H9 (cell line): ENCODE data around the gene BCKDHA. TPM values are rescaled to one million over a fixed set of nuclear protein-coding genes. Genes with fewer than 3 reads are reported as not detected.

Source experiments
- DNase-seq: peaks from one replicate; pipeline ENCODE4 v3.0.0-alpha.2; 2017
- H2AFZ ChIP-seq: one replicate; pipeline ENCODE4 v1.6.1; 2013; ENCODE audit warnings: mild to moderate bottlenecking, low read length, control low read depth, moderate library complexity
- H2AK5ac ChIP-seq: 2 replicates; pipeline ENCODE4 v1.6.1; 2013; ENCODE audit warnings: low read length, control low read depth, mixed read lengths; ENCODE audit not compliant: insufficient read length
- H2BK120ac ChIP-seq: one replicate; pipeline ENCODE4 v1.6.1; 2013; ENCODE audit warnings: low read depth, mild to moderate bottlenecking, low read length, control low read depth, inconsistent platforms; ENCODE audit not compliant: poor library complexity, severe bottlenecking
- H2BK12ac ChIP-seq: 2 replicates; pipeline ENCODE4 v1.6.1; 2013; ENCODE audit warnings: low read length, control low read depth, mixed read lengths, low read depth; ENCODE audit not compliant: insufficient read length
- H2BK15ac ChIP-seq: 2 replicates; pipeline ENCODE4 v1.6.1; 2013; ENCODE audit warnings: low read depth, low read length, control low read depth
- H2BK20ac ChIP-seq: one replicate; pipeline ENCODE4 v1.6.1; 2013; ENCODE audit warnings: low read depth, mild to moderate bottlenecking, low read length, control low read depth, inconsistent platforms; ENCODE audit not compliant: poor library complexity, severe bottlenecking
- H2BK5ac ChIP-seq: 2 replicates; pipeline ENCODE4 v1.6.1; 2013; ENCODE audit warnings: low read length, control low read depth, mixed read lengths; ENCODE audit not compliant: insufficient read length
- H3K14ac ChIP-seq: 2 replicates; pipeline ENCODE4 v1.6.1; 2013; ENCODE audit warnings: low read length, control low read depth; ENCODE audit not compliant: insufficient read depth
- H3K18ac ChIP-seq: 2 replicates; pipeline ENCODE4 v1.6.1; 2013; ENCODE audit warnings: low read depth, mild to moderate bottlenecking, mixed read lengths, low read length, control low read depth; ENCODE audit not compliant: insufficient read length
- H3K23ac ChIP-seq: 2 replicates; pipeline ENCODE4 v1.6.1; 2013; ENCODE audit warnings: low read length, control low read depth, mixed read lengths, low read depth; ENCODE audit not compliant: insufficient read length
- H3K23me2 ChIP-seq: 2 replicates; pipeline ENCODE4 v1.6.1; 2013; ENCODE audit warnings: low read depth, mild to moderate bottlenecking, mixed read lengths, low read length, control low read depth; ENCODE audit not compliant: insufficient read length, poor library complexity, severe bottlenecking
- H3K27ac ChIP-seq: 2 replicates; pipeline ENCODE4 v1.5.1; 2013; ENCODE audit warnings: low read length, control low read depth, mixed read lengths, low read depth; ENCODE audit not compliant: insufficient read length
- H3K27me3 ChIP-seq: 2 replicates; pipeline ENCODE4 v1.6.1; 2013; ENCODE audit warnings: low read length, control low read depth, inconsistent platforms; ENCODE audit not compliant: insufficient read depth
- H3K4ac ChIP-seq: 2 replicates; pipeline ENCODE4 v1.6.1; 2013; ENCODE audit warnings: low read depth, mild to moderate bottlenecking, control low read depth, inconsistent platforms, low read length, moderate library complexity
- H3K4me1 ChIP-seq: 2 replicates; pipeline ENCODE4 v1.6.1; 2013; ENCODE audit warnings: low read length, control low read depth, inconsistent platforms; ENCODE audit not compliant: insufficient read depth
- H3K4me2 ChIP-seq: 2 replicates; pipeline ENCODE4 v1.6.1; 2013; ENCODE audit warnings: low read length, control low read depth, mixed read lengths; ENCODE audit not compliant: insufficient read length, insufficient read depth
- H3K56ac ChIP-seq: 2 replicates; pipeline ENCODE4 v1.6.1; 2013; ENCODE audit warnings: low read depth, mild to moderate bottlenecking, mixed read lengths, low read length, control low read depth; ENCODE audit not compliant: insufficient read length
- H3K79me1 ChIP-seq: 2 replicates; pipeline ENCODE4 v1.6.1; 2013; ENCODE audit warnings: low read depth, mild to moderate bottlenecking, moderate library complexity, low read length, control low read depth, inconsistent platforms; ENCODE audit not compliant: insufficient read depth, poor library complexity, severe bottlenecking
- H3K79me2 ChIP-seq: 2 replicates; pipeline ENCODE4 v1.6.1; 2013; ENCODE audit warnings: low read length, control low read depth, inconsistent platforms; ENCODE audit not compliant: insufficient read depth
- H3K9ac ChIP-seq: 2 replicates; pipeline ENCODE4 v1.6.1; 2013; ENCODE audit warnings: low read length, control low read depth, mixed read lengths; ENCODE audit not compliant: insufficient read length; ENCODE audit errors: extremely low read depth
- H3K9me3 ChIP-seq: one replicate; pipeline ENCODE4 v1.6.1; 2013; ENCODE audit warnings: low read depth, low read length, inconsistent platforms; ENCODE audit not compliant: control insufficient read depth
- H3T11ph ChIP-seq: one replicate; pipeline ENCODE4 v1.6.1; 2013; ENCODE audit warnings: mild to moderate bottlenecking, low read length, control low read depth, inconsistent platforms
- H4K20me1 ChIP-seq: one replicate; pipeline ENCODE4 v1.6.1; 2013; ENCODE audit not compliant: control insufficient read depth, insufficient read length, insufficient read depth
- H4K5ac ChIP-seq: 2 replicates; pipeline ENCODE4 v1.6.1; 2013; ENCODE audit warnings: low read depth, mild to moderate bottlenecking, mixed read lengths, low read length, control low read depth; ENCODE audit not compliant: insufficient read length
- H4K8ac ChIP-seq: replicated peaks from 2 replicates; pipeline ENCODE4 v1.6.1; 2013; ENCODE audit warnings: low read length, control low read depth, mixed read lengths, low read depth; ENCODE audit not compliant: insufficient read length
- H4K91ac ChIP-seq: 2 replicates; pipeline ENCODE4 v1.6.1; 2013; ENCODE audit warnings: low read depth, mild to moderate bottlenecking, moderate library complexity, mixed read lengths, low read length, control low read depth; ENCODE audit not compliant: insufficient read length
- H3K27ac Mint-ChIP-seq, 3 experiments: 2 replicates in 2 of 3; 3 replicates in 1 of 3; pipeline ENCODE4 v1.8.0; 2020 to 2021; ENCODE audit warnings: mixed read lengths in 3 of 3, mild to moderate bottlenecking in 1 of 3, moderate library complexity in 1 of 3
- H3K27me3 Mint-ChIP-seq: 2 replicates; pipeline ENCODE4 v1.8.0; 2021; ENCODE audit warnings: low read depth, mild to moderate bottlenecking, moderate library complexity, mixed read lengths
- H3K36me3 Mint-ChIP-seq, 3 experiments: 2 replicates in 2 of 3; 3 replicates in 1 of 3; pipeline ENCODE4 v1.8.0; 2020 to 2021; ENCODE audit warnings: low read depth in 3 of 3, mixed read lengths in 3 of 3; ENCODE audit not compliant: insufficient read depth in 1 of 3
- H3K4me1 Mint-ChIP-seq, 2 experiments: 2 replicates each; pipeline ENCODE4 v1.8.0; 2020; ENCODE audit warnings: mixed read lengths in 2 of 2
- H3K4me3 Mint-ChIP-seq, 2 experiments: 2 replicates in 1 of 2; 3 replicates in 1 of 2; pipeline ENCODE4 v1.8.0; 2020 to 2021; ENCODE audit warnings: mild to moderate bottlenecking in 2 of 2, mixed read lengths in 2 of 2, moderate library complexity in 1 of 2
- H3K9me3 Mint-ChIP-seq, 2 experiments: 2 replicates in 1 of 2; 3 replicates in 1 of 2; pipeline ENCODE4 v1.8.0; 2020; ENCODE audit warnings: mild to moderate bottlenecking in 2 of 2, mixed read lengths in 2 of 2, moderate library complexity in 1 of 2
- WGBS: extraction: QIAGEN DNeasy Blood & Tissue Kit; methylation state at CpG from one replicate; pipeline ENCODE4 v1.1.7; 2013; ENCODE audit warnings: missing lambda C conversion rate, low lambda C conversion rate, mixed read lengths; ENCODE audit not compliant: insufficient read length; ENCODE audit errors: extremely low coverage; 5-methylcytosine and 5-hydroxymethylcytosine counted together
- total RNA-seq: library from RNA; stranded (reverse); gene quantifications from 2 replicates; pipeline ENCODE4 v1.2.1, GENCODE V29; 2021
- TF ChIP-seq, protein P1 (sequence below): fragments of 200-600 bp; sonication (generic); conservative IDR thresholded peaks from 3 replicates; pipeline ENCODE4 v1.8.0; 2021; ENCODE audit warnings: antibody characterized with exemption, mild to moderate bottlenecking

The BCKDHA gene
- total RNA-seq, 1 experiment from 2014 or later, result 21.1 TPM

DNA sequence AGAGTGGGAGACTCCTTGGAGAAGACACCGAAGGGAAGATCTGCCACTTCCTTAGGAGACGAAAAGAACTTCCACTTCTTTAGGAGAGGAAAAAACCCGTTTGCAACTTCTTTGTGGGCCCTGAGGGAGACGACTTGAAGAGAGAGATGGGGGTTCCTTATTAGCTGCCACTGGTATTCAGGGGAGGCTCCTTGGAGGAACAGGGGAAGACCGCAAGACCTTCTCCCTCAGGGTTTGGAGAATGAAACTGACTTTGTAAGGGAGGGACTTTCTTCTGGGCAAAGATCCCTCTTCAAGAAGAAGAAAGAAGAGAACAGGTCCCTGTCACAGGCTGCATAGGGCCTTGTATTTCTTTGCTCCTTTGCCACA is 416 bp downstream of the BCKDHA start:
- H3K9ac ChIP-seq, result peak overlapping the region; percentile 97

More for the DNA sequence above, 416 bp downstream of the BCKDHA start:
- no peak for DNase-seq
- H3K56ac ChIP-seq, result no peak overlapping the region
- H3K4me1 ChIP-seq, result no peaks in the 10 kb centered on the region
- peaks cover 9% of the 10 kb centered on the region for H3K23me2 ChIP-seq
- H3K9me3 ChIP-seq, result no peaks in the 10 kb centered on the region
- H3T11ph ChIP-seq, result no peak overlapping the region
- H2AFZ ChIP-seq, result peak overlapping the region; percentile 26
- H3K18ac ChIP-seq, result no peak overlapping the region
- WGBS, result no CpG with 5 or more reads among the region's 5 CpGs
- peaks cover 0 to 12% (median 0%) of the 10 kb centered on the region in 3 experiments; a peak in 4 of 7 replicates for H3K36me3 Mint-ChIP-seq
- peaks cover 6% of the 10 kb centered on the region for H3K79me1 ChIP-seq
- H3K4me2 ChIP-seq, result peak overlapping the region; percentile 83
- H3K4me1 Mint-ChIP-seq, result peaks cover 21 to 24% of the 10 kb centered on the region in 2 experiments
- H3K79me2 ChIP-seq, result no peaks in the 10 kb centered on the region
- H4K91ac ChIP-seq, result no peak overlapping the region
- H3K27ac Mint-ChIP-seq, result peak overlapping the region; percentile 100
- H2AK5ac ChIP-seq, result no peak overlapping the region
- H3K14ac ChIP-seq, result no peak overlapping the region
- H2BK15ac ChIP-seq, result no peak overlapping the region
- H3K27me3 ChIP-seq, result no peaks in the 10 kb centered on the region
- no peak overlapping the region for H2BK20ac ChIP-seq
- no peaks in the 10 kb centered on the region; the same call in 1 of the 2 replicates for H3K27me3 Mint-ChIP-seq
- no peak overlapping the region for H3K4ac ChIP-seq
- no peaks in the 10 kb centered on the region; a peak in 1 of 5 replicates for H3K9me3 Mint-ChIP-seq
- H3K27ac ChIP-seq, result no peak overlapping the region
- H4K8ac ChIP-seq, result no peak overlapping the region
- H2BK120ac ChIP-seq, result no peak overlapping the region
- H4K20me1 ChIP-seq, result no peaks in the 10 kb centered on the region
- TF ChIP-seq, protein P1, sequence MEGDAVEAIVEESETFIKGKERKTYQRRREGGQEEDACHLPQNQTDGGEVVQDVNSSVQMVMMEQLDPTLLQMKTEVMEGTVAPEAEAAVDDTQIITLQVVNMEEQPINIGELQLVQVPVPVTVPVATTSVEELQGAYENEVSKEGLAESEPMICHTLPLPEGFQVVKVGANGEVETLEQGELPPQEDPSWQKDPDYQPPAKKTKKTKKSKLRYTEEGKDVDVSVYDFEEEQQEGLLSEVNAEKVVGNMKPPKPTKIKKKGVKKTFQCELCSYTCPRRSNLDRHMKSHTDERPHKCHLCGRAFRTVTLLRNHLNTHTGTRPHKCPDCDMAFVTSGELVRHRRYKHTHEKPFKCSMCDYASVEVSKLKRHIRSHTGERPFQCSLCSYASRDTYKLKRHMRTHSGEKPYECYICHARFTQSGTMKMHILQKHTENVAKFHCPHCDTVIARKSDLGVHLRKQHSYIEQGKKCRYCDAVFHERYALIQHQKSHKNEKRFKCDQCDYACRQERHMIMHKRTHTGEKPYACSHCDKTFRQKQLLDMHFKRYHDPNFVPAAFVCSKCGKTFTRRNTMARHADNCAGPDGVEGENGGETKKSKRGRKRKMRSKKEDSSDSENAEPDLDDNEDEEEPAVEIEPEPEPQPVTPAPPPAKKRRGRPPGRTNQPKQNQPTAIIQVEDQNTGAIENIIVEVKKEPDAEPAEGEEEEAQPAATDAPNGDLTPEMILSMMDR, result no peak
- H4K5ac ChIP-seq, result no peak overlapping the region
- no peak overlapping the region for H2BK5ac ChIP-seq
- no peak overlapping the region for H2BK12ac ChIP-seq
- H3K4me3 Mint-ChIP-seq, result peak overlapping the region; percentile 98 to 99
- H3K23ac ChIP-seq, result no peak overlapping the region
